ENCODE measurements around the gene FBXO5. TPM values are rescaled to one million over a fixed set of nuclear protein-coding genes. Genes with fewer than 3 reads are reported as not detected.

The FBXO5 gene
- 10.4 and 19.2 TPM in 2 replicates for total RNA-seq

GRCh38 chr6:152982904-152983636, at the start of gene FBXO5:
TSS of gene FBXO5 (minus strand) at chr6:152983041. CDS start at chr6:152982959, 82 bp downstream.

GRCh38 chr6:153002613-153003365, 19.9 kb upstream of the FBXO5 start, which contains the start of gene MTRF1L:
TSS of gene MTRF1L (minus strand) at chr6:153002709. CDS start at chr6:153002685, 24 bp downstream.

Other genes with a start within 250 kb of the FBXO5 start
- not detected in 2 replicates for gene VIP, start 232.2 kb downstream of the FBXO5 start, total RNA-seq
- gene MTRF1L, start 19.7 kb upstream of the FBXO5 start, total RNA-seq: 23.1 and 33.3 TPM in 2 replicates
- gene RGS17, start 148.2 kb upstream of the FBXO5 start, total RNA-seq: 19.3 and 37.3 TPM in 2 replicates